Esophagus muscularis mucosa (tissue), 4 donors: Measurements from ENCODE around the gene CTDP1. TPM values are rescaled to one million over a fixed set of nuclear protein-coding genes. Genes with fewer than 3 reads are reported as not detected.

Experiments
- DNase-seq: peaks from one replicate; pipeline ENCODE4 v3.0.0-alpha.2; 2017; ENCODE audit errors: extremely low spot score
- H3K27ac ChIP-seq, 4 donors: fragments of 200-600 bp; sonication (generic); replicated peaks in 1 of 4; 1 replicate in 3 of 4; 2 replicates in 1 of 4; pipeline ENCODE4 v1.5.1; 2016 to 2019; ENCODE audit warnings: mild to moderate bottlenecking in 1 of 4
- H3K27me3 ChIP-seq, 4 donors: fragments of 200-600 bp; sonication (generic); one replicate each; pipeline versions ENCODE4 v1.5.1 to v1.6.0; 2016 to 2019
- H3K36me3 ChIP-seq, 4 donors: fragments of 200-600 bp; sonication (generic); one replicate each; pipeline ENCODE4 v1.5.1; 2016 to 2019
- H3K4me1 ChIP-seq, 4 donors: fragments of 200-600 bp; sonication (generic); one replicate each; pipeline ENCODE4 v1.5.1; 2016 to 2019
- H3K4me3 ChIP-seq, 4 donors: fragments of 200-600 bp; sonication (generic); 1 replicate in 2 of 4; 2 replicates in 2 of 4; pipeline ENCODE4 v1.5.1; 2016 to 2019; ENCODE audit warnings: mild to moderate bottlenecking in 4 of 4, moderate library complexity in 1 of 4
- H3K9me3 ChIP-seq, 4 donors: fragments of 200-600 bp; sonication (generic); 1 replicate in 3 of 4; 2 replicates in 1 of 4; pipeline ENCODE4 v1.5.1; 2016 to 2019
- EP300 ChIP-seq: sonication (generic); formaldehyde crosslinking; IDR thresholded peaks from one replicate; pipeline ENCODE4 v1.6.1; 2017; ENCODE audit warnings: antibody characterized with exemption
- POLR2A ChIP-seq: fragments of 450-650 bp; IDR thresholded peaks from one replicate; pipeline ENCODE4 v1.6.1; 2017; ENCODE audit warnings: antibody characterized with exemption, moderate library complexity, mild to moderate bottlenecking, low read depth
- POLR2AphosphoS5 ChIP-seq, 2 donors: sonication (generic); formaldehyde crosslinking; IDR thresholded peaks; one replicate each; pipeline ENCODE4 v1.6.1; 2017; ENCODE audit warnings: antibody characterized with exemption in 2 of 2
- WGBS: methylation state at CpG from one replicate; pipeline ENCODE4 v1.1.5; 2018; 5-methylcytosine and 5-hydroxymethylcytosine counted together
- intact Hi-C: fragments of 100-400 bp; cut with DNase I; formaldehyde crosslinking; loops from one replicate; pipeline ENCODE4 v1.15.1; 2023
- total RNA-seq, 4 donors: library from RNA; depleted of rRNA; stranded (reverse); fragments of >200 nt; gene quantifications; one replicate each; pipeline versions ENCODE4 v1.1.0 to v1.2.1, GENCODE V29; 2016
- TF ChIP-seq, protein P1 (sequence below), 3 experiments: fragments of 200-600 bp in 2 of 3; fragments of 450-650 bp in 1 of 3; sonication (generic) in 2 of 3; IDR thresholded peaks; one replicate each; pipeline ENCODE4 v1.5.1; 2017 to 2019; ENCODE audit warnings: antibody characterized with exemption in 3 of 3, mild to moderate bottlenecking in 2 of 3, moderate library complexity in 1 of 3

The CTDP1 gene
- total RNA-seq, 4 donors from 2014 or later = 22.0 to 28.5 (median 24.5) TPM

DNA sequence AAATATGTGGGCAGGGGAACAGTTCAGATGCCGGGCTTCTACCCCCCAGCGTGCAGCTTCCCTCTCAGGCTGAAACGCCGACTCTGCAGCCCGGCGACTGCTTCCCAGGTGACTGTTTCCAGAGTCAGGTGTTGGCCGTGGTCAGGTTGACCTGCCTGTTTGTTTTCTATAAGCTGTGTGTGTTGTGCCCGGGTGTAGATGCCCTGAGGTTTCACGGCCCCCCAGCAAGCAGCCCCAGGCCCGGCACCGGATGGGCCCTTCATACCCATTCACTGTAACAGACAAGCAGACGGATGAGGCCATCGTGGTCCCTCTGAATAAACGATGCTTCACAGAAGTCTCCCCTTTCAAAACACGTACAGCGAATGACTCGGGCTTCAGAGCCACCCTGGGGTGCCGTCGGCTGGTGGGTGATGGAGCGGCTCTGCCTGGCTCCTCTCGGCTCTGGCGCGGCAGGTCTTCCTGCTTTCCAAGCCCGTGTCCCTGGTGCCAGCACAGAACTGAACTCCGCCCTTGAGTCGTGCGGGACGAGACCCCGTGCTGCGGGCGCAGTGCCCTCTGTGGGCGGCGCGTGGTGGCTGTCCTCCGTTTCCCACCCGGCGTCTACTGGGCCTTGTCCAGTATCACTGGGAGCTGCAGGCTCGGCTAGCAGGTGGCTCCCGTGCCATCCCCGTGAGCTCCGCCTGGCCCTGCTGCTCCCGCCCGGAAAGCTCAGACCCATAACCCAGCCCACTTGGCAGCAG lies 103.1 kb downstream of the CTDP1 start:
- 83% methylated on average over 21 of the region's 43 CpGs for WGBS
- Histone ChIP-seq H3K27ac (no peak overlapping the region), H3K4me1 (peaks cover under 1 to 4% (median 2%) of the 10 kb centered on the region in 4 donors), H3K36me3 (no peaks in the 10 kb centered on the region), H3K4me3 (no peak overlapping the region), H3K27me3 (peaks cover 0 to 71% (median 10%) of the 10 kb centered on the region in 4 donors), H3K9me3 (no peaks in the 10 kb centered on the region)
- DNase-seq = no peak
- intact Hi-C loops = no loop called here
- TF ChIP-seq POLR2A (no peak), POLR2AphosphoS5 (IDR thresholded peaks at IDR 0.05) (no peak), EP300 (no peak)
- TF ChIP-seq, protein P1, sequence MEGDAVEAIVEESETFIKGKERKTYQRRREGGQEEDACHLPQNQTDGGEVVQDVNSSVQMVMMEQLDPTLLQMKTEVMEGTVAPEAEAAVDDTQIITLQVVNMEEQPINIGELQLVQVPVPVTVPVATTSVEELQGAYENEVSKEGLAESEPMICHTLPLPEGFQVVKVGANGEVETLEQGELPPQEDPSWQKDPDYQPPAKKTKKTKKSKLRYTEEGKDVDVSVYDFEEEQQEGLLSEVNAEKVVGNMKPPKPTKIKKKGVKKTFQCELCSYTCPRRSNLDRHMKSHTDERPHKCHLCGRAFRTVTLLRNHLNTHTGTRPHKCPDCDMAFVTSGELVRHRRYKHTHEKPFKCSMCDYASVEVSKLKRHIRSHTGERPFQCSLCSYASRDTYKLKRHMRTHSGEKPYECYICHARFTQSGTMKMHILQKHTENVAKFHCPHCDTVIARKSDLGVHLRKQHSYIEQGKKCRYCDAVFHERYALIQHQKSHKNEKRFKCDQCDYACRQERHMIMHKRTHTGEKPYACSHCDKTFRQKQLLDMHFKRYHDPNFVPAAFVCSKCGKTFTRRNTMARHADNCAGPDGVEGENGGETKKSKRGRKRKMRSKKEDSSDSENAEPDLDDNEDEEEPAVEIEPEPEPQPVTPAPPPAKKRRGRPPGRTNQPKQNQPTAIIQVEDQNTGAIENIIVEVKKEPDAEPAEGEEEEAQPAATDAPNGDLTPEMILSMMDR (IDR thresholded peaks at IDR 0.05) = no peak

- no peaks in the 10 kb centered on the region for H3K9me3 ChIP-seq
- no peaks in the 10 kb centered on the region for H3K36me3 ChIP-seq
- TF ChIP-seq POLR2A (no peak), POLR2AphosphoS5 (IDR thresholded peaks at IDR 0.05) (no peak)
- TF ChIP-seq, protein P1 (IDR thresholded peaks at IDR 0.05) = no peak
- WGBS = 83% methylated on average over 33 of the region's 42 CpGs
- H3K27me3 ChIP-seq = peaks cover 0 to 76% (median 24%) of the 10 kb centered on the region in 4 donors
- no peak overlapping the region for H3K4me3 ChIP-seq
- H3K27ac ChIP-seq = no peak overlapping the region
- peaks cover 7 to 14% (median 10%) of the 10 kb centered on the region in 4 donors for H3K4me1 ChIP-seq
- no peak for DNase-seq
- intact Hi-C loops = no loop called here
Observed at GRCh38 chr18:79784071-79784913, 104.7 kb downstream of the CTDP1 start.

DNA sequence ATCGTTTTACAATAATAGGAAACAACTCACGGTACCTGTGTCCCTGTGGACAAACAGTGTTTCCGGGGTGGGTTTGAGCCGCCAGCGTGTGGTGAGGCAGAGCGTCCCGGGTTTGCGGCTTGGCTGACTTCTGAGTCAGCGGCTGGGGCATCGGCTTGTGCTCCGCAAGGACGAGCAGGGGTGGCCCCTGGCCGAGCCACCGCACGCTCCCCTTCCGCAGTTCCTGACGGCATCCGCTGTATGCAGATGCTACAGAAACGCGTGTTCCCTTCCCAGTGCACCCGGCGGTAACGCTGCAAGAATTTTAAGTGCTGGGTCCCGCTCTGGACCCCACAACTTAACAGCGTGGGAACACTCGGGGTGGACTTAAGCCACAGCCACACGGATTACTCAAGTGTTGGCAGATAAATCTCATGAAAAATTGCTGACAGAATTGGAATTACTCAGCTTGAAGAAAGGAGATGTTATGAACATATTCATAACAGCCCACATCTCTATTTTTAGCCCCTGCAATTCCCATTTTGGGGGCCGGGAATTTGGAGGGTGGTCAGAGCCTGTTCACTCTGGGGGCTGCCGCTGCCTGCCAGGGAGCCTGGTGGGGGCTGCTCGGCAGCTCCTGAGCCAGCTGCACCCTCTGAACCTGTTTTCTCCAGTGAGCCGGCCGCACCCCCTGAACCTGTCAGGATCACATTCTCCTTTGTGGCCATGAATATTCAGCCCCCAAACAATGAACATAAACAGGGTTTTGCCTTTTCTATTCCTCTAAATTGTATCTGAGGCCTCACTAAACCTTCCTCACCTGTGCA lies 105.6 kb downstream of the CTDP1 start:
- intact Hi-C loops = no loop called here
- no peaks in the 10 kb centered on the region for H3K9me3 ChIP-seq
- H3K4me3 ChIP-seq = no peak overlapping the region
- H3K27me3 ChIP-seq = peaks cover 0 to 79% (median 25%) of the 10 kb centered on the region in 4 donors
- no peak overlapping the region for H3K27ac ChIP-seq
- no peak for DNase-seq
- no peaks in the 10 kb centered on the region for H3K36me3 ChIP-seq
- TF ChIP-seq POLR2A (no peak), POLR2AphosphoS5 (IDR thresholded peaks at IDR 0.05) (no peak), EP300 (no peak)
- TF ChIP-seq, protein P1 (IDR thresholded peaks at IDR 0.05) = no peak
- 54% methylated on average over 28 of the region's 32 CpGs for WGBS
- peaks cover 7 to 14% (median 10%) of the 10 kb centered on the region in 4 donors for H3K4me1 ChIP-seq

GRCh38 chr18:79785831-79786230 lies 106.2 kb downstream of the CTDP1 start:
- peaks cover 7 to 14% (median 10%) of the 10 kb centered on the region in 4 donors for H3K4me1 ChIP-seq
- 88% methylated on average over 8 of the region's 12 CpGs for WGBS

More at GRCh38 chr18:79785831-79786230, 106.2 kb downstream of the CTDP1 start:
- Histone ChIP-seq H3K27ac (no peak overlapping the region), H3K36me3 (no peaks in the 10 kb centered on the region), H3K27me3 (peaks cover 0 to 85% (median 25%) of the 10 kb centered on the region in 4 donors), H3K4me3 (no peak overlapping the region), H3K9me3 (no peaks in the 10 kb centered on the region)
- no peak for DNase-seq
- intact Hi-C loops = no loop called here
- TF ChIP-seq POLR2AphosphoS5 (IDR thresholded peaks at IDR 0.05) (no peak), POLR2A (no peak), EP300 (no peak)
- TF ChIP-seq, protein P1 (IDR thresholded peaks at IDR 0.05) = no peak
